SK-N-MC (cell line): ENCODE data around the gene METTL3.

Experiments used
- DNase-seq: peaks from one replicate; pipeline ENCODE4 v3.0.0-alpha.2; 2011; ENCODE audit warnings: low read depth, low spot score
- H3K27ac ChIP-seq: fragments of 200-600 bp; sonication (generic); 2 replicates; pipeline ENCODE4 v1.5.1; 2016; ENCODE audit warnings: mixed run types
- H3K36me3 ChIP-seq: fragments of 200-600 bp; sonication (generic); 2 replicates; pipeline ENCODE4 v1.6.1; 2017; ENCODE audit warnings: antibody characterized with exemption, low read length, mixed read lengths; ENCODE audit not compliant: insufficient read depth
- H3K4me3 ChIP-seq: fragments of 200-600 bp; sonication (generic); 2 replicates; pipeline ENCODE4 v1.5.1; 2016
- H3K9ac ChIP-seq: fragments of 200-600 bp; sonication (generic); 2 replicates; pipeline ENCODE4 v1.8.0; 2017; ENCODE audit warnings: mixed run types, mixed read lengths; ENCODE audit not compliant: insufficient read length
- H3K9me3 ChIP-seq: fragments of 200-600 bp; sonication (generic); 2 replicates; pipeline ENCODE4 v1.6.1; 2017; ENCODE audit warnings: low read depth, mild to moderate bottlenecking, antibody characterized with exemption, low read length, moderate library complexity, mixed read lengths
- EZH2 ChIP-seq: fragments of 200-600 bp; sonication (generic); IDR thresholded peaks from one replicate; pipeline ENCODE4 v1.6.1; 2017; ENCODE audit warnings: antibody characterized with exemption
- FOXP2 ChIP-seq: optimal IDR thresholded peaks from 2 replicates; pipeline ENCODE3; 2011; ENCODE audit warnings: mild to moderate bottlenecking, moderate library complexity; ENCODE audit not compliant: insufficient read depth; ENCODE audit errors: extremely low read length, control extremely low read depth
- POLR2AphosphoS5 ChIP-seq: IDR thresholded peaks from 2 replicates; pipeline ENCODE4 v1.6.1; 2012; ENCODE audit warnings: mild to moderate bottlenecking, low read depth, low read length, borderline replicate concordance

METTL3 gene

GRCh38 chr14:21521501-21521900 lies 10.4 kb upstream of the METTL3 start:
- no peak overlapping the region for H3K4me3 ChIP-seq
- peaks cover 30% of the 10 kb centered on the region; the same call in 1 of the 2 replicates for H3K36me3 ChIP-seq
- no peak for DNase-seq
- no peaks in the 10 kb centered on the region for H3K9me3 ChIP-seq
- H3K9ac ChIP-seq, result no peak overlapping the region
- no peak for TF ChIP-seq POLR2AphosphoS5
- TF ChIP-seq FOXP2, result no peak
- no peak for TF ChIP-seq EZH2
- H3K27ac ChIP-seq, result peak overlapping the region; percentile 44; the same call in 1 of the 2 replicates

- peaks cover 30% of the 10 kb centered on the region; the same call in 1 of the 2 replicates for H3K36me3 ChIP-seq
- H3K9ac ChIP-seq, result no peak overlapping the region
- peak overlapping the region; percentile 44; the same call in 1 of the 2 replicates for H3K27ac ChIP-seq
- no peak for DNase-seq
- TF ChIP-seq EZH2 (no peak), POLR2AphosphoS5 (no peak), FOXP2 (no peak)
- no peaks in the 10 kb centered on the region for H3K9me3 ChIP-seq
- no peak overlapping the region for H3K4me3 ChIP-seq
Measured at GRCh38 chr14:21520767-21521166, 9.6 kb upstream of the METTL3 start.

DNA sequence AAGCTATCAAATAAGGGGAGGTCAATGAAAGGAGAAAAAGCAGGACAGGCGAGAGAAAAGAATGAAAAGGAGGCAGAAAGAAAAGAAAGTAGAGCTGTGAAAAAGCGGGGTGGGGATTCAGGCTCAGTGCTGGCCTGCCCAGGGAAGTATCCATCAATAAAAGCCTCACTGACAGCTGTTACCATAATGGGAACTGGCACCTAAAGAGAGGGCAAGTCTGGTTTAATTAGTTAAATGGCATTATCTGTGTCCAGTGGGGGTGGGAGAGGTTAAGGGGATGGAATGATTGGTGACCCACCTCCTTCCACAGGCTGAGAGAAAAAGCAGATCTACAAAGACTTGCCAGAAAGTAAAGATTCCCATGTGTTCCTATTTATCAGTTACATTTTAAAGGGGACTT lies 7.6 kb upstream of the METTL3 start:
- no peak for DNase-seq
- Histone ChIP-seq H3K4me3 (no peak overlapping the region), H3K9me3 (no peaks in the 10 kb centered on the region)

DNA sequence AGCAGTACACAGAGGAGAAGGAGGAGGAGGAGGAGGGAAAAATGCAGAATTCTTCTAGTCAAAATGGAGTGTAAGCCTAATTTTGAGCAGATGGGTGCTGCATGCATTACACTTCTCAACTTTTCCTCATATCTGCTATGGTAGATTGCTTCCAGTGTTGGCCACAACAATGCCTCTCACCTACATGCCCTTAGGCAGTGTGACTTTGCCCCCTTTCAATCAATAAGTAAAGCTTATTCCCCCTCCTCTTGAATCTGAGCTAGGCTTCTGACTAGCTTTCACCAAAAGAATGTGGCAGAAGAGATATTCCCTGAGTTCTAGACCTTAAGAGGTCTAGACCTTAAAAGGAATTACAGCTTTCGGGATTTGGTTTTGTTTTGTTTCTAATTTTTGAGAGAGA lies 3.2 kb upstream of the METTL3 start:
- Histone ChIP-seq H3K36me3 (peaks cover 1% of the 10 kb centered on the region), H3K9ac (no peak overlapping the region), H3K27ac (peak overlapping the region; percentile 65), H3K4me3 (no peak overlapping the region), H3K9me3 (no peaks in the 10 kb centered on the region)
- no peak for TF ChIP-seq FOXP2
- TF ChIP-seq POLR2AphosphoS5, result no peak
- TF ChIP-seq EZH2, result no peak
- no peak for DNase-seq

More for the DNA sequence above, 7.6 kb upstream of the METTL3 start:
- TF ChIP-seq EZH2, result no peak
- no peak for TF ChIP-seq FOXP2
- TF ChIP-seq POLR2AphosphoS5, result no peak
- H3K36me3 ChIP-seq, result peaks cover 16% of the 10 kb centered on the region; the same call in 1 of the 2 replicates
- H3K27ac ChIP-seq, result no peak overlapping the region
- no peak overlapping the region for H3K9ac ChIP-seq

GRCh38 chr14:21509432-21510143 lies 1.6 kb downstream of the METTL3 start:
- no peak for DNase-seq
- no peak for TF ChIP-seq FOXP2
- TF ChIP-seq EZH2, result no peak
- TF ChIP-seq POLR2AphosphoS5, result no peak
- Histone ChIP-seq H3K9ac (peak overlapping the region; percentile 97), H3K36me3 (peaks cover 30% of the 10 kb centered on the region), H3K27ac (no peak overlapping the region), H3K9me3 (no peaks in the 10 kb centered on the region), H3K4me3 (peak overlapping the region; percentile 95)

- TF ChIP-seq FOXP2, result no peak
- no peak for TF ChIP-seq POLR2AphosphoS5
- TF ChIP-seq EZH2, result no peak
- Histone ChIP-seq H3K9me3 (no peaks in the 10 kb centered on the region), H3K4me3 (no peak overlapping the region), H3K9ac (no peak overlapping the region), H3K27ac (no peak overlapping the region), H3K36me3 (peaks cover 56% of the 10 kb centered on the region)
- no peak for DNase-seq
Measured at GRCh38 chr14:21506557-21506956, 4.6 kb downstream of the METTL3 start.

GRCh38 chr14:21505012-21505553 lies 6.1 kb downstream of the METTL3 start:
- TF ChIP-seq EZH2, result no peak
- DNase-seq, result no peak
- H3K9ac ChIP-seq, result no peak overlapping the region
- peaks cover 71% of the 10 kb centered on the region for H3K36me3 ChIP-seq
- H3K9me3 ChIP-seq, result no peaks in the 10 kb centered on the region
- peak overlapping the region; percentile 52; the same call in 1 of the 2 replicates for H3K27ac ChIP-seq
- H3K4me3 ChIP-seq, result no peak overlapping the region

DNA sequence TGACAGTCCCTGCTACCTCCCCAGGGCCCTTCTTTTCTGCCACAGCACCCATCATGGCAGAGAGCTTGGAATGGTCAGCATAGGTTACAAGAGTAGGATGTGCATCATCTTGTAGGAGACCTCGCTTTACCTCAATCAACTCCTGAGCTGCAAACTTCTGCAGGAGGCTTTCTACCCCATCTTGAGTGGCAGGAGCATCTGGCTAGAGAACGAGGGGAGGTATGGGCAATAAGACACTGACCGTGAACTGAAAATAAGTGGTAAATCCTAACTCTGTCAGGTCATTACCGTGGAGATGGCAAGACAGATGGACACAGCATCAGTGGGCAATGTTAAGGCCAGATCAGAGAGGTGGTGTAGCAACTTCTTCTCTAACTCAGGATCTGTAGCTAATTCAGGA lies 7.8 kb downstream of the METTL3 start:
- Histone ChIP-seq H3K9ac (no peak overlapping the region), H3K9me3 (no peaks in the 10 kb centered on the region), H3K4me3 (no peak overlapping the region), H3K27ac (peak overlapping the region; percentile 42; the same call in 1 of the 2 replicates), H3K36me3 (peaks cover 76% of the 10 kb centered on the region)
- no peak for DNase-seq
- TF ChIP-seq EZH2 (no peak), POLR2AphosphoS5 (no peak), FOXP2 (no peak)

DNA sequence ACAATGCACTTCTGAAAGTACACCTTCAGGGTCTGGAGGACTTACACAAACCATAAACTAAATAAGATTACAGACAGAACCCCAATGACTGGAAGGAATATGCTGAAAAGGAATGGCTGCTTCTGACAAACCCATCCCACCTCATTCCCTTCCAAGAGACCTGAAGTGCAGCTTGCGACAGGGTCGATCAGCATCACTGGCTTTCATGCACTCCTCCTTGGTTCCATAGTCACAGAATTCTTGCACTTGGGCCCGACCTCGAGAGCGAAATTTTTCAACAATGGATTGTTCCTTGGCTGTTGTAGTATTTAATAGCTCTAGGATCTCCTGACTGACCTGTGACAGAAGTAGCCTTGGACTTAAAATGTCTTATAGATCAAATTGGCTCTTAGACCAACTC lies 9.6 kb downstream of the METTL3 start:
- TF ChIP-seq POLR2AphosphoS5 (no peak), EZH2 (no peak), FOXP2 (no peak)
- Histone ChIP-seq H3K9me3 (no peaks in the 10 kb centered on the region), H3K9ac (no peak overlapping the region), H3K36me3 (peaks cover 82% of the 10 kb centered on the region), H3K4me3 (no peak overlapping the region), H3K27ac (0 out of 2 replicates have a peak overlapping the region, but pooled peaks have one; percentile 22)
- no peak for DNase-seq
